Heart right ventricle (tissue), 16 donors: ENCODE measurements around the gene GPBP1. TPM values are rescaled to one million over a fixed set of nuclear protein-coding genes. Genes with fewer than 3 reads are reported as not detected.

ENCODE experiments used
- ATAC-seq, 8 donors: fragments of 200-7000 bp; cut with Tn5 transposase; one replicate each; pipeline ENCODE4 v1.9.1; 2020; ENCODE audit warnings: mild to moderate bottlenecking in 8 of 8, moderate library complexity in 8 of 8, moderate number of reproducible peaks in 1 of 8
- DNase-seq, 2 donors: peaks; one replicate each; pipeline ENCODE4 v3.0.0-alpha.2; 2020
- H3K27ac ChIP-seq, 10 donors: fragments of 200-600 bp; sonication (generic) in 2 of 10; one replicate each; pipeline versions ENCODE4 v1.5.0 to v1.8.0; 2020 to 2022; ENCODE audit warnings: mild to moderate bottlenecking in 3 of 10
- H3K27me3 ChIP-seq, 7 donors: fragments of 200-600 bp; one replicate each; pipeline ENCODE4 v1.8.0; 2021 to 2022; ENCODE audit warnings: mild to moderate bottlenecking in 2 of 7
- H3K36me3 ChIP-seq, 9 donors: fragments of 200-600 bp; sonication (generic) in 1 of 9; one replicate each; pipeline versions ENCODE4 v1.5.0 to v1.8.0; 2020 to 2022; ENCODE audit warnings: mild to moderate bottlenecking in 2 of 9
- H3K4me1 ChIP-seq, 9 donors: fragments of 200-600 bp; sonication (generic) in 1 of 9; one replicate each; pipeline versions ENCODE4 v1.5.0 to v1.8.0; 2020 to 2022; ENCODE audit warnings: mild to moderate bottlenecking in 4 of 9
- H3K4me3 ChIP-seq, 10 donors: fragments of 200-600 bp; sonication (generic) in 2 of 10; one replicate each; pipeline versions ENCODE4 v1.5.0 to v1.8.0; 2020 to 2022; ENCODE audit warnings: mild to moderate bottlenecking in 7 of 10, moderate library complexity in 2 of 10
- H3K9me3 ChIP-seq, 11 donors: fragments of 200-600 bp in 10 of 11; sonication (generic) in 2 of 11; one replicate each; pipeline versions ENCODE4 v1.5.0 to v1.8.0; 2013 to 2022; ENCODE audit warnings: mild to moderate bottlenecking in 2 of 11, control low read depth in 1 of 11, moderate library complexity in 1 of 11
- WGBS, 2 donors: extraction: QIAGEN DNeasy Blood & Tissue Kit; methylation state at CpG; one replicate each; pipeline ENCODE4 v1.1.7; 2013; ENCODE audit warnings: inconsistent platforms in 1 of 2; 5-methylcytosine and 5-hydroxymethylcytosine counted together
- intact Hi-C, 10 donors: fragments of 100-400 bp; cut with DNase I; formaldehyde crosslinking; loops; one replicate each; pipeline versions ENCODE4 v1.11.1 to v1.14.2; 2022
- polyA plus RNA-seq, 2 donors: library from polyadenylated mRNA; stranded (reverse); fragments of 200-250 nt; gene quantifications; one replicate each; pipeline ENCODE4 v1.2.3, GENCODE V29; 2013
- total RNA-seq, 10 donors: library from RNA; stranded (reverse); fragmentation: NEBNext Ultra II Directional in 3 of 10; extraction: Animal tissue kit (Norgen Biotek cat#: 25700) in 3 of 10; gene quantifications; one replicate each; pipeline versions ENCODE4 v1.2.1 to v1.2.4, GENCODE V29; 2021 to 2023
- TF ChIP-seq, protein P1 (sequence below), 9 donors: fragments of 200-600 bp; sonication (generic) in 2 of 9; IDR thresholded peaks; one replicate each; pipeline versions ENCODE4 v1.5.0 to v1.8.0; 2021 to 2022; ENCODE audit warnings: antibody characterized with exemption in 9 of 9, mild to moderate bottlenecking in 5 of 9, moderate library complexity in 1 of 9
- donor health status: Arrhythmogenic right ventricular cardiomyopathy.
- donor health status: ischemic (EF 13 %, LVEDD 7.1; RV severe dilation, severe dysfunction).
- donor health status: healthy with polysubstance abuse.
- donor health status: DM: no; HTN: yes; CAD: no.
- donor health status: DM: no; HTN: no; CAD: no.
- donor health status: ischemic (EF 25% LVEDD 6.9; RV normal size, moderate dysfunction).
- donor health status: ischemic (EF 25% LVEDD 5.7; RV mildly dilated, moderate dysfunction).
- donor health status: healthy.
- donor health status: DM: yes; HTN: yes; CAD: no.
- donor health status: Ischemic cardiomyopathy.
- donor health status: ischemic (EF 35%, LVEDD 5.7; RV mildly dilated, moderate dysfunction).
- donor health status: nonischemic (EF 11% LVEDD 7.7; RV severe dilation, severe dysfunction).
- donor health status: DM: yes; HTN: yes; CAD: no.
- donor health status: PGD.
- donor health status: ischemic (EF 29% LVEDD 5.4; RV normal size, mild dysfunction).
- donor health status: nonischemic (EF 23%, LVEDD 6.1; RV moderate dilation, normal function).

The GPBP1 gene
- total and polyA plus RNA-seq, 12 donors, result 40.1 to 69.3 (median 51.0) TPM

DNA sequence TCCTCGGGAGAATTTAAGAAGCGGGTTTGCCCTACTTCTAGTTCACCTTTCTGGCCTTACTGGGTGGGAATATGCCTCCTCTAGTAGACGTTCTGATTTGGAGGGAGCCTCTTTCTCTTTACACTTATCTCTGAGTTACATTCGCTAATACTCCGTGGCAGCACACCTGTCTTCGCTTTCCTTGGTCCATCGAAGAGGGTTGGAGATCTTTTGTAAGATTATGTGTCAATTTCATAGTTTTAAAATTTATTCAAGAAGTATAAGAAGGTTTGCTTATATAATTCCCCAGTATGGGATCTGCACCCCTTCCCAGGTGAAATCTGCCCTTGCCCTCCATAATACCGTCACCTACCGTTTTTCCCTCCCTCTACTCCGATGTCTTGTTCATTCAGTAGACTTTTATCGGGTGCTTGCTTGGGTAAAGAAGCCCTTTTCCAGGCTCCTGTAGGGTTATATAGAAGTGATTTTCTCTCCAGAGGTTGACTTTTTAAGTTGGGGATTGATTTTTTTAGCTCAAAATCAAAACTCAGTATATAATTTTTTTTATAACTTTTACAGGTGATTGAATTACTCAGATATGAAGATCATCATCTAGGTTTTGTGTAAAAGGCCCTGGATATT is 1.1 kb downstream of the GPBP1 start:
- intact Hi-C loops, result loop anchor here in 7 of 10 donors (2.0 to 5.0 kb wide), 5 partner anchors 32 to 268 kb away; partner anchors contain the start of gene SETD9 (in 1 of the 7)
- ATAC-seq (no peak), DNase-seq (no peak)
- Histone ChIP-seq H3K36me3 (peaks cover 0 to 10% (median 0%) of the 10 kb centered on the region in 9 donors), H3K27me3 (no peaks in the 10 kb centered on the region), H3K4me3 (peak overlapping the region; percentile 61 to 98 (median 82)), H3K4me1 (peaks cover 8 to 62% (median 56%) of the 10 kb centered on the region in 9 donors), H3K9me3 (no peaks in the 10 kb centered on the region), H3K27ac (peak overlapping the region; percentile 92 to 100 (median 98))
- 1 to 3% methylated on average over 11 of the region's 11 CpGs for WGBS, 2 donors
- TF ChIP-seq, protein P1, sequence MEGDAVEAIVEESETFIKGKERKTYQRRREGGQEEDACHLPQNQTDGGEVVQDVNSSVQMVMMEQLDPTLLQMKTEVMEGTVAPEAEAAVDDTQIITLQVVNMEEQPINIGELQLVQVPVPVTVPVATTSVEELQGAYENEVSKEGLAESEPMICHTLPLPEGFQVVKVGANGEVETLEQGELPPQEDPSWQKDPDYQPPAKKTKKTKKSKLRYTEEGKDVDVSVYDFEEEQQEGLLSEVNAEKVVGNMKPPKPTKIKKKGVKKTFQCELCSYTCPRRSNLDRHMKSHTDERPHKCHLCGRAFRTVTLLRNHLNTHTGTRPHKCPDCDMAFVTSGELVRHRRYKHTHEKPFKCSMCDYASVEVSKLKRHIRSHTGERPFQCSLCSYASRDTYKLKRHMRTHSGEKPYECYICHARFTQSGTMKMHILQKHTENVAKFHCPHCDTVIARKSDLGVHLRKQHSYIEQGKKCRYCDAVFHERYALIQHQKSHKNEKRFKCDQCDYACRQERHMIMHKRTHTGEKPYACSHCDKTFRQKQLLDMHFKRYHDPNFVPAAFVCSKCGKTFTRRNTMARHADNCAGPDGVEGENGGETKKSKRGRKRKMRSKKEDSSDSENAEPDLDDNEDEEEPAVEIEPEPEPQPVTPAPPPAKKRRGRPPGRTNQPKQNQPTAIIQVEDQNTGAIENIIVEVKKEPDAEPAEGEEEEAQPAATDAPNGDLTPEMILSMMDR (IDR thresholded peaks at IDR 0.05), result no peak

DNA sequence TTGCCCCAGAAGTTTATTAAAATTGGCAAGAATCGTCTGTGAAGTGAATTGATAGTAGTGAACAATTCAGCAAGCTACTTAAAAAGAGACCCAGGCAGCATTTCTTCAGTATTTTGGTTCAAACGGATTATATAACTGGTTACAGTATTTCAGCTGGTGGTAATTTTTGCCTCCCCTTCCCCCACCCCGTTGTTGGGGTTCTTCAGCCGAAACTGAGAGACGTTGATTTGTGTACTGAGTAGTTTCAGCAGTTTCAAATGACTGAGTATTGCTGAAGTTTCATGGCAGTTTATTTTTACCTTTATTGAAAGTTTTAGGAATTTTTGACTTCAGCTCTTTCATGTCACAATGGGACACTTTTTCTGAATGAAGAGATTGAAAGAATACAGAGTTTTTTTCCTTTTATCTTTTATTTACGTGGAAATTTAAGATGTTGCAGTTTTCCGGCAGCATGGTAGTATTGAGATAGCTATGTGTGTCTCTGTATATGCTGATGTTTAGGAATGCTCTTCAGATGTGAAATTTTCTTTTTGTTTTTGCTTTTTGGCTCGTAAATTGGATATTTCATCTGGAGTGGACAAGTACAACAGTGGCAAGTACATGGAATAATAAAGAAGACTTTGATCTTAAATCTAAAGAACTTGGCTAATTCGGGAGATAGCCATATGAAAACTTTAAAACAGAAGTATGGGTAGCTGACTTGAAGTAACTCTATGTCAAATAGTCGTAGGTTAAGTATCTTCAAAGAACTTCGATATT is 1.9 kb downstream of the GPBP1 start:
- H3K27ac ChIP-seq, result peak overlapping the region in 8 of 10 donors; percentile 95 to 100 (median 98)
- peaks cover 0 to 14% (median 0%) of the 10 kb centered on the region in 9 donors for H3K36me3 ChIP-seq
- intact Hi-C loops, result loop anchor here in 4 of 10 donors (2.0 to 5.0 kb wide), 3 partner anchors 37 to 45 kb away; no protein-coding TSS in a partner anchor
- peak overlapping the region in 9 of 10 donors; percentile 61 to 98 (median 86) for H3K4me3 ChIP-seq
- ATAC-seq (no peak), DNase-seq (no peak)
- peaks cover 8 to 69% (median 63%) of the 10 kb centered on the region in 9 donors for H3K4me1 ChIP-seq
- no peaks in the 10 kb centered on the region for H3K27me3 ChIP-seq
- no peaks in the 10 kb centered on the region for H3K9me3 ChIP-seq
- TF ChIP-seq, protein P1 (IDR thresholded peaks at IDR 0.05), result no peak
- WGBS, 2 donors, result 3 to 4% methylated on average over 11 of the region's 11 CpGs

DNA sequence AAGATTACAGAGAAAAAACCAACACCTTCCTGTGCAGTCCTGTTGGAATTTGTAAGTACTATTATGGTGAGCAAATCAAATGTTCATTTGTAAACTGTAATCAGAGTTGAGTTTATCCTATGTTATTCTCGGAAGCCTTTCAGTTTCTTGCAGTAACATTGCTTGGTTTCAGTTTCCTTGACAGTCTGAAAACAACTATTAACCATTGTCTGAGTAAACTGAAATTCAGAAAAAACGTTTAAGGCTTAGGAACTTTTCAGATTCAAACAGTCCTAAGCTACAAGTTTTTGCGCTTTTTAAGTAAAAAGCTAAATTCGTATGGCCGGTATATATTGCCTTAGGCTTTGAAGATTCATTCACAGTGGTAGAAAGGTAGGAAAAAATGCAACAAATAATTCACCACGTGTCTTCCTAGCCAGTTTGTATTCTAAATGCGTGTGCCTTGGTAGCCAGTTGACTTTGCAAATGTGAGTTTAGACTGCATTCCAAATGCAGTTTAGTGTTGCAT is 2.5 kb downstream of the GPBP1 start:
- H3K4me3 ChIP-seq, result peak overlapping the region; percentile 22 to 98 (median 82)
- DNase-seq (no peak), ATAC-seq (no peak)
- WGBS, 2 donors, result 4% methylated on average over 7 of the region's 7 CpGs
- no peaks in the 10 kb centered on the region for H3K9me3 ChIP-seq
- H3K27ac ChIP-seq, result peak overlapping the region in 6 of 10 donors; percentile 95 to 100 (median 98)
- peaks cover 0 to 19% (median 0%) of the 10 kb centered on the region in 9 donors for H3K36me3 ChIP-seq
- TF ChIP-seq, protein P1 (IDR thresholded peaks at IDR 0.05), result no peak
- intact Hi-C loops, result loop anchor here in 3 of 10 donors (2.0 to 5.0 kb wide), 3 partner anchors 36 to 44 kb away; no protein-coding TSS in a partner anchor
- peaks cover 10 to 76% (median 70%) of the 10 kb centered on the region in 9 donors for H3K4me1 ChIP-seq
- no peaks in the 10 kb centered on the region for H3K27me3 ChIP-seq
